CD4-positive, CD25-positive, alpha-beta regulatory T cell (primary cell): ENCODE results near the gene GLIPR1L2. TPM values are rescaled to one million over a fixed set of nuclear protein-coding genes. Genes with fewer than 3 reads are reported as not detected.

Source experiments
- ATAC-seq, 2 donors: fragments of 150-1000 bp; cut with Tn5 transposase; one replicate each; pipeline ENCODE4 v1.10.0; 2021; ENCODE audit warnings: low read depth in 2 of 2, moderate number of reproducible peaks in 2 of 2, moderate library complexity in 1 of 2
- DNase-seq, 3 donors: peaks; one replicate each; pipeline versions ENCODE4 v3.0.0 to v3.0.0-alpha.2; 2012 to 2022; ENCODE audit warnings: mixed read lengths in 1 of 3
- H3K27ac ChIP-seq: one replicate; pipeline ENCODE4 v1.7.0; 2013; ENCODE audit warnings: mild to moderate bottlenecking, low read length; ENCODE audit not compliant: insufficient read depth, poor library complexity, severe bottlenecking
- H3K27me3 ChIP-seq: one replicate; pipeline ENCODE4 v1.7.0; 2013; ENCODE audit warnings: low read length; ENCODE audit not compliant: control insufficient read depth, insufficient read depth
- H3K36me3 ChIP-seq: one replicate; pipeline ENCODE4 v1.7.0; 2013; ENCODE audit warnings: mild to moderate bottlenecking, low read length, moderate library complexity; ENCODE audit not compliant: control insufficient read depth, insufficient read depth
- H3K4me1 ChIP-seq: 2 replicates; pipeline ENCODE4 v1.7.0; 2013; ENCODE audit warnings: mild to moderate bottlenecking, low read length; ENCODE audit not compliant: insufficient read depth, control insufficient read depth, poor library complexity, severe bottlenecking
- H3K4me3 ChIP-seq: one replicate; pipeline ENCODE4 v1.7.0; 2013; ENCODE audit warnings: low read depth, mild to moderate bottlenecking, low read length, moderate library complexity
- H3K9me3 ChIP-seq, 2 experiments: 1 replicate in 1 of 2; 2 replicates in 1 of 2; pipeline ENCODE4 v1.7.0; 2013; ENCODE audit warnings: low read length in 2 of 2, mild to moderate bottlenecking in 1 of 2, moderate library complexity in 1 of 2; ENCODE audit not compliant: control insufficient read depth in 2 of 2
- H3K27ac Mint-ChIP-seq, 3 donors: one replicate each; pipeline ENCODE4 v1.8.0; 2020 to 2022; ENCODE audit warnings: mild to moderate bottlenecking in 3 of 3, mixed read lengths in 3 of 3, moderate library complexity in 2 of 3
- H3K27me3 Mint-ChIP-seq: one replicate; pipeline ENCODE4 v1.8.0; 2022; ENCODE audit warnings: mild to moderate bottlenecking, mixed read lengths
- H3K36me3 Mint-ChIP-seq: one replicate; pipeline ENCODE4 v1.8.0; 2020; ENCODE audit warnings: mixed read lengths
- H3K4me1 Mint-ChIP-seq, 4 donors: one replicate each; pipeline ENCODE4 v1.8.0; 2020 to 2022; ENCODE audit warnings: mixed read lengths in 4 of 4, mild to moderate bottlenecking in 1 of 4
- H3K4me3 Mint-ChIP-seq, 4 donors: one replicate each; pipeline ENCODE4 v1.8.0; 2020 to 2022; ENCODE audit warnings: mild to moderate bottlenecking in 4 of 4, mixed read lengths in 4 of 4, moderate library complexity in 3 of 4
- H3K9me3 Mint-ChIP-seq, 7 donors: one replicate each; pipeline ENCODE4 v1.8.0; 2020 to 2022; ENCODE audit warnings: mixed read lengths in 7 of 7, mild to moderate bottlenecking in 3 of 7, moderate library complexity in 2 of 7
- polyA plus RNA-seq, 4 donors: library from polyadenylated mRNA; unstranded; fragments of 300-500 nt; fragmentation: Illumina TruSeq; gene quantifications; one replicate each; pipeline ENCODE4 v1.2.3, GENCODE V29; 2021
- total RNA-seq: library from RNA; stranded (reverse); gene quantifications from one replicate; pipeline ENCODE4 v1.2.3, GENCODE V29; 2022

GLIPR1L2 gene
- total and polyA plus RNA-seq, 5 donors from 2014 or later: 0.27 to 2.2 (median 1.1) TPM; not detected in 1

GRCh38 chr12:75361408-75361807 is 29.5 kb upstream of the GLIPR1L2 start:
- Histone ChIP-seq H3K27me3 (no peaks in the 10 kb centered on the region), H3K36me3 (no peaks in the 10 kb centered on the region), H3K4me3 (no peak overlapping the region), H3K9me3 (no peaks in the 10 kb centered on the region), H3K4me1 (no peaks in the 10 kb centered on the region), H3K27ac (no peak overlapping the region)
- ATAC-seq (no peak), DNase-seq (no peak)
- Mint-ChIP-seq H3K9me3 (peaks cover 0 to 2% (median 0%) of the 10 kb centered on the region in 7 donors), H3K4me1 (peaks cover 0 to 10% (median 2%) of the 10 kb centered on the region in 4 donors), H3K27me3 (no peaks in the 10 kb centered on the region), H3K36me3 (no peaks in the 10 kb centered on the region), H3K4me3 (no peak overlapping the region), H3K27ac (no peak overlapping the region)

- ATAC-seq (no peak), DNase-seq (no peak)
- Mint-ChIP-seq H3K4me3 (no peak overlapping the region), H3K36me3 (no peaks in the 10 kb centered on the region), H3K4me1 (peaks cover 0 to 10% (median 2%) of the 10 kb centered on the region in 4 donors), H3K9me3 (peaks cover 0 to 2% (median 0%) of the 10 kb centered on the region in 7 donors), H3K27ac (no peak overlapping the region), H3K27me3 (no peaks in the 10 kb centered on the region)
- Histone ChIP-seq H3K36me3 (no peaks in the 10 kb centered on the region), H3K4me1 (no peaks in the 10 kb centered on the region), H3K4me3 (no peak overlapping the region), H3K9me3 (no peaks in the 10 kb centered on the region), H3K27ac (no peak overlapping the region), H3K27me3 (no peaks in the 10 kb centered on the region)
Observed at GRCh38 chr12:75364919-75365318, 26.0 kb upstream of the GLIPR1L2 start.

GRCh38 chr12:75366629-75367028 is 24.3 kb upstream of the GLIPR1L2 start:
- Mint-ChIP-seq H3K36me3 (no peaks in the 10 kb centered on the region), H3K4me1 (peaks cover 0 to 5% (median 2%) of the 10 kb centered on the region in 4 donors), H3K27ac (peak overlapping the region in 1 of 3 donors; percentile 70), H3K9me3 (no peaks in the 10 kb centered on the region), H3K4me3 (no peak overlapping the region), H3K27me3 (no peaks in the 10 kb centered on the region)
- ATAC-seq: no peak
- Histone ChIP-seq H3K36me3 (no peaks in the 10 kb centered on the region), H3K4me1 (no peaks in the 10 kb centered on the region), H3K27ac (no peak overlapping the region), H3K9me3 (no peaks in the 10 kb centered on the region), H3K27me3 (no peaks in the 10 kb centered on the region), H3K4me3 (no peak overlapping the region)
- DNase-seq: peak in 1 of 3 donors; percentile 7

GRCh38 chr12:75374971-75375370 is 15.9 kb upstream of the GLIPR1L2 start:
- ATAC-seq (no peak), DNase-seq (no peak)
- Histone ChIP-seq H3K27me3 (no peaks in the 10 kb centered on the region), H3K36me3 (no peaks in the 10 kb centered on the region), H3K4me3 (no peak overlapping the region), H3K4me1 (no peaks in the 10 kb centered on the region), H3K9me3 (no peaks in the 10 kb centered on the region), H3K27ac (no peak overlapping the region)
- Mint-ChIP-seq H3K27me3 (no peaks in the 10 kb centered on the region), H3K27ac (no peak overlapping the region), H3K4me3 (no peak overlapping the region), H3K4me1 (peaks cover 0 to 4% (median 0%) of the 10 kb centered on the region in 4 donors), H3K36me3 (no peaks in the 10 kb centered on the region), H3K9me3 (peaks cover 0 to 2% (median 0%) of the 10 kb centered on the region in 7 donors)

- H3K9me3 ChIP-seq: no peaks in the 10 kb centered on the region
- Mint-ChIP-seq H3K9me3 (no peaks in the 10 kb centered on the region), H3K36me3 (no peaks in the 10 kb centered on the region), H3K27me3 (no peaks in the 10 kb centered on the region), H3K27ac (no peak overlapping the region), H3K4me1 (peaks cover 0 to 8% (median 0%) of the 10 kb centered on the region in 4 donors), H3K4me3 (no peak overlapping the region)
- no peaks in the 10 kb centered on the region for H3K36me3 ChIP-seq
- H3K4me3 ChIP-seq: no peak overlapping the region
- DNase-seq (no peak), ATAC-seq (no peak)
- no peaks in the 10 kb centered on the region for H3K4me1 ChIP-seq
- no peak overlapping the region for H3K27ac ChIP-seq
- H3K27me3 ChIP-seq: no peaks in the 10 kb centered on the region
Observed at GRCh38 chr12:75378354-75378753, 12.5 kb upstream of the GLIPR1L2 start.

- ATAC-seq: no peak
- Histone ChIP-seq H3K9me3 (no peaks in the 10 kb centered on the region), H3K4me3 (peak overlapping the region; percentile 79), H3K36me3 (no peaks in the 10 kb centered on the region), H3K27me3 (no peaks in the 10 kb centered on the region), H3K4me1 (peaks cover 35% of the 10 kb centered on the region), H3K27ac (no peak overlapping the region)
- H3K9me3 Mint-ChIP-seq: peaks cover 0 to 3% (median 0%) of the 10 kb centered on the region in 7 donors
- H3K4me3 Mint-ChIP-seq: peak overlapping the region in 1 of 4 donors; percentile 90
- no peaks in the 10 kb centered on the region for H3K27me3 Mint-ChIP-seq
- H3K4me1 Mint-ChIP-seq: peaks cover 27 to 56% (median 41%) of the 10 kb centered on the region in 4 donors
- H3K36me3 Mint-ChIP-seq: no peaks in the 10 kb centered on the region
- no peak for DNase-seq
- peak overlapping the region in 2 of 3 donors; percentile 50 to 98 for H3K27ac Mint-ChIP-seq
Observed at GRCh38 chr12:75389061-75389460, 1.8 kb upstream of the GLIPR1L2 start.

- H3K9me3 Mint-ChIP-seq: peaks cover 0 to 3% (median 0%) of the 10 kb centered on the region in 7 donors
- Histone ChIP-seq H3K27ac (no peak overlapping the region), H3K27me3 (no peaks in the 10 kb centered on the region), H3K4me3 (peak overlapping the region; percentile 79), H3K9me3 (no peaks in the 10 kb centered on the region), H3K36me3 (no peaks in the 10 kb centered on the region), H3K4me1 (peaks cover 35% of the 10 kb centered on the region)
- ATAC-seq (no peak), DNase-seq (peak in 1 of 3 donors; percentile 9)
- peaks cover 27 to 61% (median 41%) of the 10 kb centered on the region in 4 donors for H3K4me1 Mint-ChIP-seq
- peak overlapping the region; percentile 14 to 95 (median 92) for H3K4me3 Mint-ChIP-seq
- no peaks in the 10 kb centered on the region for H3K36me3 Mint-ChIP-seq
- no peaks in the 10 kb centered on the region for H3K27me3 Mint-ChIP-seq
- H3K27ac Mint-ChIP-seq: peak overlapping the region in 1 of 3 donors; percentile 98
Observed at GRCh38 chr12:75389706-75390105, 1.2 kb upstream of the GLIPR1L2 start.
